ENCODE data around the gene UPK2.

UPK2 gene

DNA sequence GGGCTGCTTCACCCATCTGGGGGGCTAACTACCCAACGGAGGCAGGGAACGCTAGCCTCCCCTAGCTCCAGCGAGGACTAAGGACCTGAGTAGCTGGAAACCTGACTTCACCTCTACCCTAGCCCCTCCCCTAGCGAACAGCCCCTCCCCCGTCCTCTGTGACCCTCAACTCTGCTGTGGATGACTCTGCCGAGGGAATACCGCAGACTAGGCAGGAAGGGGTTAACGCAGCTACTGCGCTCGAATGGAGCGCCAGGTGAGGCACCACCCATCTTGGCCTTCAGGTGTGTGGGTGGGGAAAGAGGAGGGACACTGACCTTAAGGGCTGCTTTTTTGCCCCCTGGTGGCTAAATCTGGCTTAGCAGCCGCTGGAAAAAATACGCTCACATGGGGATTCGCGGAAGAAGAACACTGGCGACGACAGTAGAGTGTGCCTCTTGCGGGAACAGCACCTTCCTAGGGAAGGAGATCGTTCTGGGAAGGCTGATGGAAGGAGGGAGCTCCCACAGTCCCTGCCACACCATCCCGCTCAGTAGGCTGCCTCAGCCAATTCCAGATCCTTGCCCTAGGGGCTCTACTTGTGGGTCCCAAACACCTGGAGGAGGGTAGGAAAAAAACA is 25.9 kb upstream of the UPK2 start (continued):
- TF ChIP-seq, protein P1, sequence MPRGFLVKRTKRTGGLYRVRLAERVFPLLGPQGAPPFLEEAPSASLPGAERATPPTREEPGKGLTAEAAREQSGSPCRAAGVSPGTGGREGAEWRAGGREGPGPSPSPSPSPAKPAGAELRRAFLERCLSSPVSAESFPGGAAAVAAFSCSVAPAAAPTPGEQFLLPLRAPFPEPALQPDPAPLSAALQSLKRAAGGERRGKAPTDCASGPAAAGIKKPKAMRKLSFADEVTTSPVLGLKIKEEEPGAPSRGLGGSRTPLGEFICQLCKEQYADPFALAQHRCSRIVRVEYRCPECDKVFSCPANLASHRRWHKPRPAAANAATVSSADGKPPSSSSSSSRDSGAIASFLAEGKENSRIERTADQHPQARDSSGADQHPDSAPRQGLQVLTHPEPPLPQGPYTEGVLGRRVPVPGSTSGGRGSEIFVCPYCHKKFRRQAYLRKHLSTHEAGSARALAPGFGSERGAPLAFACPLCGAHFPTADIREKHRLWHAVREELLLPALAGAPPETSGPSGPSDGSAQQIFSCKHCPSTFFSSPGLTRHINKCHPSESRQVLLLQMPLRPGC (tag by site-specific recombination; IDR thresholded peaks at IDR 0.05) = no peak
- peak; percentile 47; the same call in 1 of the 2 replicates for TF ChIP-seq SP7 (tag by site-specific recombination; IDR thresholded peaks at IDR 0.05)
- TF ChIP-seq ZNF175 (tag by site-specific recombination; IDR thresholded peaks at IDR 0.05) = no peak
- TF ChIP-seq ZXDB (tag by site-specific recombination; IDR thresholded peaks at IDR 0.05) = peak; percentile 15; the same call in 1 of the 2 replicates
- no peak for TF ChIP-seq ZNF140 (tag by site-specific recombination; IDR thresholded peaks at IDR 0.05)
- TF ChIP-seq BCL11A (tag by site-specific recombination; IDR thresholded peaks at IDR 0.05; ENCODE audit: low read depth) = 0 out of 2 replicates have a peak, but pooled peaks have one; percentile 45
- no peak for TF ChIP-seq TCF7L2 (IDR thresholded peaks at IDR 0.05; ENCODE audit: borderline replicate concordance, low read depth, low read length)
- TF ChIP-seq ZNF423 (tag by site-specific recombination; IDR thresholded peaks at IDR 0.05) = no peak
- TF ChIP-seq ZNF114 (tag by site-specific recombination; IDR thresholded peaks at IDR 0.05) = no peak
- TF ChIP-seq, protein P2, sequence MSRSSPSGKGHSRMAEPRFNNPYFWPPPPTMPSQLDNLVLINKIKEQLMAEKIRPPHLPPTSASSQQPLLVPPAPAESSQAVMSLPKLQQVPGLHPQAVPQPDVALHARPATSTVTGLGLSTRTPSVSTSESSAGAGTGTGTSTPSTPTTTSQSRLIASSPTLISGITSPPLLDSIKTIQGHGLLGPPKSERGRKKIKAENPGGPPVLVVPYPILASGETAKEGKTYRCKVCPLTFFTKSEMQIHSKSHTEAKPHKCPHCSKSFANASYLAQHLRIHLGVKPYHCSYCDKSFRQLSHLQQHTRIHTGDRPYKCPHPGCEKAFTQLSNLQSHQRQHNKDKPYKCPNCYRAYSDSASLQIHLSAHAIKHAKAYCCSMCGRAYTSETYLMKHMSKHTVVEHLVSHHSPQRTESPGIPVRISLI (tag by site-specific recombination; IDR thresholded peaks at IDR 0.05) = no peak
- TF ChIP-seq ZNF37A (tag by site-specific recombination; IDR thresholded peaks at IDR 0.05) = no peak
- TF ChIP-seq, protein P3, sequence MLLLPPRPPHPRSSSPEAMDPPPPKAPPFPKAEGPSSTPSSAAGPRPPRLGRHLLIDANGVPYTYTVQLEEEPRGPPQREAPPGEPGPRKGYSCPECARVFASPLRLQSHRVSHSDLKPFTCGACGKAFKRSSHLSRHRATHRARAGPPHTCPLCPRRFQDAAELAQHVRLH (tag by site-specific recombination; IDR thresholded peaks at IDR 0.05) = no peak
- no peak for TF ChIP-seq ZBTB7A (tag by site-specific recombination; IDR thresholded peaks at IDR 0.05; ENCODE audit: low read depth)
- TF ChIP-seq, protein P4, sequence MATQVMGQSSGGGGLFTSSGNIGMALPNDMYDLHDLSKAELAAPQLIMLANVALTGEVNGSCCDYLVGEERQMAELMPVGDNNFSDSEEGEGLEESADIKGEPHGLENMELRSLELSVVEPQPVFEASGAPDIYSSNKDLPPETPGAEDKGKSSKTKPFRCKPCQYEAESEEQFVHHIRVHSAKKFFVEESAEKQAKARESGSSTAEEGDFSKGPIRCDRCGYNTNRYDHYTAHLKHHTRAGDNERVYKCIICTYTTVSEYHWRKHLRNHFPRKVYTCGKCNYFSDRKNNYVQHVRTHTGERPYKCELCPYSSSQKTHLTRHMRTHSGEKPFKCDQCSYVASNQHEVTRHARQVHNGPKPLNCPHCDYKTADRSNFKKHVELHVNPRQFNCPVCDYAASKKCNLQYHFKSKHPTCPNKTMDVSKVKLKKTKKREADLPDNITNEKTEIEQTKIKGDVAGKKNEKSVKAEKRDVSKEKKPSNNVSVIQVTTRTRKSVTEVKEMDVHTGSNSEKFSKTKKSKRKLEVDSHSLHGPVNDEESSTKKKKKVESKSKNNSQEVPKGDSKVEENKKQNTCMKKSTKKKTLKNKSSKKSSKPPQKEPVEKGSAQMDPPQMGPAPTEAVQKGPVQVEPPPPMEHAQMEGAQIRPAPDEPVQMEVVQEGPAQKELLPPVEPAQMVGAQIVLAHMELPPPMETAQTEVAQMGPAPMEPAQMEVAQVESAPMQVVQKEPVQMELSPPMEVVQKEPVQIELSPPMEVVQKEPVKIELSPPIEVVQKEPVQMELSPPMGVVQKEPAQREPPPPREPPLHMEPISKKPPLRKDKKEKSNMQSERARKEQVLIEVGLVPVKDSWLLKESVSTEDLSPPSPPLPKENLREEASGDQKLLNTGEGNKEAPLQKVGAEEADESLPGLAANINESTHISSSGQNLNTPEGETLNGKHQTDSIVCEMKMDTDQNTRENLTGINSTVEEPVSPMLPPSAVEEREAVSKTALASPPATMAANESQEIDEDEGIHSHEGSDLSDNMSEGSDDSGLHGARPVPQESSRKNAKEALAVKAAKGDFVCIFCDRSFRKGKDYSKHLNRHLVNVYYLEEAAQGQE (tag by site-specific recombination; IDR thresholded peaks at IDR 0.05) = no peak
- TF ChIP-seq KLF10 (tag by site-specific recombination; IDR thresholded peaks at IDR 0.05) = no peak
- TF ChIP-seq ZFP3 (tag by site-specific recombination; IDR thresholded peaks at IDR 0.05; ENCODE audit: low read depth) = no peak
- no peak for TF ChIP-seq ZNF416 (tag by site-specific recombination; IDR thresholded peaks at IDR 0.05)
- no peak for TF ChIP-seq ZNF274 (IDR thresholded peaks at IDR 0.05; ENCODE audit: low read length)
- no peak for TF ChIP-seq ZNF274 (tag by site-specific recombination; IDR thresholded peaks at IDR 0.05; ENCODE audit: borderline replicate concordance)
- TF ChIP-seq ZNF654 (tag by site-specific recombination; IDR thresholded peaks at IDR 0.05; ENCODE audit: low read depth) = peak; percentile 47
- TF ChIP-seq ZEB2 (tag by site-specific recombination; IDR thresholded peaks at IDR 0.05) = peak; percentile 37; the same call in 1 of the 2 replicates
- TF ChIP-seq, protein P5, sequence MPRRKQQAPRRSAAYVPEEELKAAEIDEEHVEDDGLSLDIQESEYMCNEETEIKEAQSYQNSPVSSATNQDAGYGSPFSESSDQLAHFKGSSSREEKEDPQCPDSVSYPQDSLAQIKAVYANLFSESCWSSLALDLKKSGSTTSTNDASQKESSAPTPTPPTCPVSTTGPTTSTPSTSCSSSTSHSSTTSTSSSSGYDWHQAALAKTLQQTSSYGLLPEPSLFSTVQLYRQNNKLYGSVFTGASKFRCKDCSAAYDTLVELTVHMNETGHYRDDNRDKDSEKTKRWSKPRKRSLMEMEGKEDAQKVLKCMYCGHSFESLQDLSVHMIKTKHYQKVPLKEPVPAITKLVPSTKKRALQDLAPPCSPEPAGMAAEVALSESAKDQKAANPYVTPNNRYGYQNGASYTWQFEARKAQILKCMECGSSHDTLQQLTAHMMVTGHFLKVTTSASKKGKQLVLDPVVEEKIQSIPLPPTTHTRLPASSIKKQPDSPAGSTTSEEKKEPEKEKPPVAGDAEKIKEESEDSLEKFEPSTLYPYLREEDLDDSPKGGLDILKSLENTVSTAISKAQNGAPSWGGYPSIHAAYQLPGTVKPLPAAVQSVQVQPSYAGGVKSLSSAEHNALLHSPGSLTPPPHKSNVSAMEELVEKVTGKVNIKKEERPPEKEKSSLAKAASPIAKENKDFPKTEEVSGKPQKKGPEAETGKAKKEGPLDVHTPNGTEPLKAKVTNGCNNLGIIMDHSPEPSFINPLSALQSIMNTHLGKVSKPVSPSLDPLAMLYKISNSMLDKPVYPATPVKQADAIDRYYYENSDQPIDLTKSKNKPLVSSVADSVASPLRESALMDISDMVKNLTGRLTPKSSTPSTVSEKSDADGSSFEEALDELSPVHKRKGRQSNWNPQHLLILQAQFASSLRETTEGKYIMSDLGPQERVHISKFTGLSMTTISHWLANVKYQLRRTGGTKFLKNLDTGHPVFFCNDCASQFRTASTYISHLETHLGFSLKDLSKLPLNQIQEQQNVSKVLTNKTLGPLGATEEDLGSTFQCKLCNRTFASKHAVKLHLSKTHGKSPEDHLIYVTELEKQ (tag by site-specific recombination; IDR thresholded peaks at IDR 0.05; ENCODE audit: borderline replicate concordance) = no peak; the same call in 1 of the 2 replicates
- TF ChIP-seq ZNF792 (tag by site-specific recombination; IDR thresholded peaks at IDR 0.05) = no peak
- no peak for TF ChIP-seq SETDB1 (IDR thresholded peaks at IDR 0.05; ENCODE audit: insufficient read length, low read length)
- TF ChIP-seq ZNF521 (tag by site-specific recombination; IDR thresholded peaks at IDR 0.05) = no peak
- no peak; the same call in 1 of the 2 replicates for TF ChIP-seq ZNF660 (tag by site-specific recombination; IDR thresholded peaks at IDR 0.05)
- no peak for TF ChIP-seq ZNF24 (tag by site-specific recombination; IDR thresholded peaks at IDR 0.05)
- no peak for TF ChIP-seq MZF1 (tag by site-specific recombination; IDR thresholded peaks at IDR 0.05; ENCODE audit: borderline replicate concordance)
- no peak for TF ChIP-seq ZNF146 (tag by site-specific recombination; IDR thresholded peaks at IDR 0.05)
- no peak for TF ChIP-seq ZNF600 (tag by site-specific recombination; IDR thresholded peaks at IDR 0.05)
- no peak for TF ChIP-seq ZNF132 (tag by site-specific recombination; IDR thresholded peaks at IDR 0.05; ENCODE audit: borderline replicate concordance)
- TF ChIP-seq BCL11B (tag by site-specific recombination; IDR thresholded peaks at IDR 0.05; ENCODE audit: low read depth) = peak; percentile 71; the same call in 1 of the 2 replicates

All from HEK293 (cell line).